Stimulated activated naive CD8-positive, alpha-beta T cell treated with anti-CD3 and anti-CD28 coated beads, Interleukin-15, amount 100 ng/mL, for 72 hours (primary cell): ENCODE measurements around the gene ATOH1.

Source experiments
- ATAC-seq: fragments of 150-1000 bp; cut with Tn5 transposase; 2 replicates; pipeline ENCODE4 v1.10.0; 2021; ENCODE audit warnings: mild to moderate bottlenecking, moderate library complexity
- DNase-seq, 2 donors: peaks; one replicate each; pipeline ENCODE4 v3.0.0; 2021 to 2022
- H3K27ac Mint-ChIP-seq, 2 donors: one replicate each; pipeline ENCODE4 v1.8.0; 2022; ENCODE audit warnings: mild to moderate bottlenecking in 2 of 2, mixed read lengths in 2 of 2, moderate library complexity in 2 of 2
- H3K27me3 Mint-ChIP-seq: one replicate; pipeline ENCODE4 v1.8.0; 2022; ENCODE audit warnings: mixed read lengths
- H3K4me1 Mint-ChIP-seq: one replicate; pipeline ENCODE4 v1.8.0; 2022; ENCODE audit warnings: mild to moderate bottlenecking, mixed read lengths
- H3K4me3 Mint-ChIP-seq, 2 donors: one replicate each; pipeline ENCODE4 v1.8.0; 2022; ENCODE audit warnings: mild to moderate bottlenecking in 2 of 2, mixed read lengths in 2 of 2, moderate library complexity in 1 of 2
- H3K9me3 Mint-ChIP-seq, 2 donors: one replicate each; pipeline ENCODE4 v1.8.0; 2022; ENCODE audit warnings: mixed read lengths in 2 of 2

Gene ATOH1

GRCh38 chr4:93870876-93871458, 42.4 kb downstream of the ATOH1 start:
- Mint-ChIP-seq H3K4me1 (no peaks in the 10 kb centered on the region), H3K27ac (no peak overlapping the region), H3K4me3 (no peak overlapping the region), H3K27me3 (no peaks in the 10 kb centered on the region), H3K9me3 (no peaks in the 10 kb centered on the region)
- DNase-seq (no peak), ATAC-seq (no peak)

- Mint-ChIP-seq H3K4me1 (no peaks in the 10 kb centered on the region), H3K4me3 (no peak overlapping the region), H3K9me3 (peaks cover 0 to 4% of the 10 kb centered on the region in 2 donors), H3K27ac (no peak overlapping the region), H3K27me3 (no peaks in the 10 kb centered on the region)
- DNase-seq: no peak
- no peak for ATAC-seq
Observed at GRCh38 chr4:93876754-93877153, 48.2 kb downstream of the ATOH1 start.

GRCh38 chr4:93878566-93878965, 50.0 kb downstream of the ATOH1 start:
- no peak overlapping the region for H3K4me3 Mint-ChIP-seq
- no peak overlapping the region for H3K27ac Mint-ChIP-seq
- H3K4me1 Mint-ChIP-seq: no peaks in the 10 kb centered on the region
- DNase-seq: no peak
- no peaks in the 10 kb centered on the region for H3K27me3 Mint-ChIP-seq
- H3K9me3 Mint-ChIP-seq: peaks cover 0 to 4% of the 10 kb centered on the region in 2 donors
- ATAC-seq: no peak

- H3K4me1 Mint-ChIP-seq: no peaks in the 10 kb centered on the region
- no peak for ATAC-seq
- no peak overlapping the region for H3K27ac Mint-ChIP-seq
- peaks cover 0 to 4% of the 10 kb centered on the region in 2 donors for H3K9me3 Mint-ChIP-seq
- no peaks in the 10 kb centered on the region for H3K27me3 Mint-ChIP-seq
- no peak overlapping the region for H3K4me3 Mint-ChIP-seq
- no peak for DNase-seq
Observed at GRCh38 chr4:93879919-93880318, 51.4 kb downstream of the ATOH1 start.
